Neural crest cell (in vitro differentiated cells): ENCODE data around the gene SYNGR1. TPM values are rescaled to one million over a fixed set of nuclear protein-coding genes. Genes with fewer than 3 reads are reported as not detected.

Experiments
- DNase-seq: peaks from one replicate; pipeline ENCODE4 v3.0.0; 2021; ENCODE audit warnings: low read depth, mixed read lengths, low spot score
- H3K27ac Mint-ChIP-seq: one replicate; pipeline ENCODE4 v1.8.0; 2021; ENCODE audit warnings: mild to moderate bottlenecking, mixed read lengths; ENCODE audit not compliant: unreplicated experiment
- H3K27me3 Mint-ChIP-seq: 2 replicates; pipeline ENCODE4 v1.8.0; 2021; ENCODE audit warnings: low read depth, mild to moderate bottlenecking, mixed read lengths
- H3K36me3 Mint-ChIP-seq: 2 replicates; pipeline ENCODE4 v1.8.0; 2021; ENCODE audit warnings: low read depth, mild to moderate bottlenecking, mixed read lengths
- H3K4me1 Mint-ChIP-seq: 2 replicates; pipeline ENCODE4 v1.8.0; 2021; ENCODE audit warnings: mixed read lengths
- H3K4me3 Mint-ChIP-seq: one replicate; pipeline ENCODE4 v1.8.0; 2021; ENCODE audit warnings: mild to moderate bottlenecking, mixed read lengths
- H3K9me3 Mint-ChIP-seq: 2 replicates; pipeline ENCODE4 v1.8.0; 2021; ENCODE audit warnings: mixed read lengths
- long read RNA-seq: library from polyadenylated mRNA; unstranded; transcript quantifications from one replicate; pipeline ENCODE4 v2.0.0, GENCODE V29; 2020
- total RNA-seq: library from RNA; stranded (reverse); gene quantifications from 2 replicates; pipeline ENCODE4 v1.2.1, GENCODE V29; 2021
- TF ChIP-seq, protein P1 (sequence below): fragments of 200-600 bp; sonication (generic); conservative IDR thresholded peaks from 2 replicates; pipeline ENCODE4 v1.5.0; 2021; ENCODE audit warnings: antibody characterized with exemption, mild to moderate bottlenecking

SYNGR1 gene, protein sequence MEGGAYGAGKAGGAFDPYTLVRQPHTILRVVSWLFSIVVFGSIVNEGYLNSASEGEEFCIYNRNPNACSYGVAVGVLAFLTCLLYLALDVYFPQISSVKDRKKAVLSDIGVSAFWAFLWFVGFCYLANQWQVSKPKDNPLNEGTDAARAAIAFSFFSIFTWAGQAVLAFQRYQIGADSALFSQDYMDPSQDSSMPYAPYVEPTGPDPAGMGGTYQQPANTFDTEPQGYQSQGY
- total RNA-seq: 30.0 and 30.4 TPM in 2 replicates
- long read RNA-seq, partial matches to known transcripts: 0 of 5 reads
- long read RNA-seq, other reads (novel, unspliced or antisense): 3 of 5 reads

DNA sequence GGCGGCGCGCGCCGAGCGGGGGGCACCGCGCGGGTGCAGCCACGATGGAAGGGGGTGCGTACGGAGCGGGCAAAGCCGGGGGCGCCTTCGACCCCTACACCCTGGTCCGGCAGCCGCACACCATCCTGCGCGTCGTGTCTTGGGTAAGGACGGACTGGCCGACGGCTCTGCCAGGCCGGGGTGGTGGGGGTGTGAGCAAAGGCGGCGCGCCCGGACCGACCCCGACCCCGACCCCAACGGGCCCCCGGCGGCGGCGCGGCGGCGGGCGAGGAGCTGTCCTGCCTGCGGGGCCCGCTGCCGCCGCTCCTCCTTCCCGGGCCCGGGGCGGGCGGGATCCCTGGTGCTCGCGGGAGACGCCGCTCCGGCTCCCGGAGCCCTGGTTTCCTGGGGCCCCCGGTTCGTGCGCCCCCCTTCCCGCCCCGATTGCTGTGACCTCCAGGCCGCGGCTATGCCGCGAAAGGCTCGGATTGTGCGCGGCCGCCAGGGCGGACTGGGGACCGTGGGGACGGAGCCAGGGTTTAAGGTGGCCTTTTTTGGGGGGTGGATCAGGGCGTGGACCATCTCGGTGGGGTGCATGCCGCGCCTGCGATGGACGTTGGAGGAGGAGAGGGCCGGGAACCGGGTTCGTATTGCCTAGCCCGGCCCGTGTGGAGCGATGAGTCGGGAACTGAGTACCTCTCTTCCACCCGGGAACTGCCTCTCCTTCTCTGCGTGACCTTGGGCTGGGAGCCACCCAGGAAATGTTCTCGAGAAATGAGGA, at the start of gene SYNGR1:
SYNGR1 (plus strand) TSS at position 25 of the 760 bp plus-strand sequence; CDS start at position 45, 20 bp downstream.
- Mint-ChIP-seq H3K9me3 (no peaks in the 10 kb centered on the region), H3K36me3 (no peaks in the 10 kb centered on the region), H3K4me3 (peak within 1 kb of the TSS; percentile 89), H3K27ac (peak within 1 kb of the TSS; percentile 76), H3K27me3 (no peaks in the 10 kb centered on the region), H3K4me1 (peaks cover 29% of the 10 kb centered on the region)
- DNase-seq: peak; percentile 34
- TF ChIP-seq, protein P1, sequence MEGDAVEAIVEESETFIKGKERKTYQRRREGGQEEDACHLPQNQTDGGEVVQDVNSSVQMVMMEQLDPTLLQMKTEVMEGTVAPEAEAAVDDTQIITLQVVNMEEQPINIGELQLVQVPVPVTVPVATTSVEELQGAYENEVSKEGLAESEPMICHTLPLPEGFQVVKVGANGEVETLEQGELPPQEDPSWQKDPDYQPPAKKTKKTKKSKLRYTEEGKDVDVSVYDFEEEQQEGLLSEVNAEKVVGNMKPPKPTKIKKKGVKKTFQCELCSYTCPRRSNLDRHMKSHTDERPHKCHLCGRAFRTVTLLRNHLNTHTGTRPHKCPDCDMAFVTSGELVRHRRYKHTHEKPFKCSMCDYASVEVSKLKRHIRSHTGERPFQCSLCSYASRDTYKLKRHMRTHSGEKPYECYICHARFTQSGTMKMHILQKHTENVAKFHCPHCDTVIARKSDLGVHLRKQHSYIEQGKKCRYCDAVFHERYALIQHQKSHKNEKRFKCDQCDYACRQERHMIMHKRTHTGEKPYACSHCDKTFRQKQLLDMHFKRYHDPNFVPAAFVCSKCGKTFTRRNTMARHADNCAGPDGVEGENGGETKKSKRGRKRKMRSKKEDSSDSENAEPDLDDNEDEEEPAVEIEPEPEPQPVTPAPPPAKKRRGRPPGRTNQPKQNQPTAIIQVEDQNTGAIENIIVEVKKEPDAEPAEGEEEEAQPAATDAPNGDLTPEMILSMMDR: peak; percentile 19

DNA sequence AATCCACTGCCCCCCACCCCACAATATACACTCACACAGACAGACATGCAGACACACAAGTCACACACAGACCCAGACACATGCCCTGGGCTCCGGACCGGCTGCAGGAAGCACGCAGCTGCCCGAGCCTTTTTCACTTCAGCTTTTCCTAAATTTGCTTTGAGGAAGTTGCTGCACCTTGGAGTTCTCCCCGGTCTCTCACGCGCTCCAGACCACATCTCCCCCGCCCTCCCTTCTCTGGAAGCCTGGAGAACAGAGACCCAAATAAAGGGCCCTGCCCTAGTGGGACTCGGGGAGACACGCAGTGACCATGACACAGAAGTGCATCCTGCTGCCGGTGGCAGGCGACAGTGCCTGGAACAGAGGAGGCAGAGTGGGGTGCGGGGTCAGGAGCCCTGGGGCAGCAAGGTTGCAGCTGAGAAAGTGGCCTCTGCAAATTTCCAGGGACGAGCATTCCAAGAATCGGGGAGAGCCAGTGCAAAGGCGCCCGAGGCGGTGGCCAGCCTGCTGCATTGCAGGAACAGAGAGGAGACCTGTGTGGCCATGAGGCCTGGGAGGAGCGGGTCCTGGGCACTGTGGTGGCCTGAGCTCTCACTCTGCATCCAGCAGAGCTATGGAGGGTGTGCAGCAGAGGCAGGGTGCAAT, 49.5 kb upstream of the SYNGR1 start:
- DNase-seq: no peak
- peak overlapping the region; percentile 36 for H3K4me3 Mint-ChIP-seq

DNA sequence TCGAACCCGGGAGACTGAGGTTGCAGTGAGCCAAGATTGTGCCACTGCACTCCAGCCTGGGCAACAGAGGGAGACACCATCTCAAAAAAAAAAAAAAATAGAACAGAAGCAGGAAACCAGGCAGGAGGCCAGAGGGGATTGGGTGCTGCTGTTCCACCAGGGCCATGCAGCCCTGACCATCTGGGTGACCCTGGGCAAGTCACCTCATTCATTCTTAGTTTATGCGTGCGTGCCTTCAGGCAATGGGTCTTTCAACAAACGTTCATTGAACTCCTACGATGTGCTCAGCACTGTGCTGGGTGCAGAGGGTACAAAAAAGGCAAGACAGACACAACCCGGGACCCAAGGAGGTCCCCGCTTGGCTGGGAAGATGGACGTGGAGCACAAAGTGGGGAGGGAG, 48.7 kb upstream of the SYNGR1 start:
- Mint-ChIP-seq H3K27ac (no peak overlapping the region), H3K27me3 (peaks cover 7% of the 10 kb centered on the region), H3K9me3 (no peaks in the 10 kb centered on the region), H3K4me1 (peaks cover 31% of the 10 kb centered on the region), H3K4me3 (no peak overlapping the region), H3K36me3 (no peaks in the 10 kb centered on the region)
- no peak for DNase-seq
- TF ChIP-seq, protein P1: no peak

More for the DNA sequence above, 49.5 kb upstream of the SYNGR1 start:
- H3K36me3 Mint-ChIP-seq: no peaks in the 10 kb centered on the region
- peaks cover 31% of the 10 kb centered on the region for H3K4me1 Mint-ChIP-seq
- H3K27ac Mint-ChIP-seq: peak overlapping the region; percentile 94
- peaks cover 7% of the 10 kb centered on the region for H3K27me3 Mint-ChIP-seq
- H3K9me3 Mint-ChIP-seq: no peaks in the 10 kb centered on the region
- TF ChIP-seq, protein P1: no peak

DNA sequence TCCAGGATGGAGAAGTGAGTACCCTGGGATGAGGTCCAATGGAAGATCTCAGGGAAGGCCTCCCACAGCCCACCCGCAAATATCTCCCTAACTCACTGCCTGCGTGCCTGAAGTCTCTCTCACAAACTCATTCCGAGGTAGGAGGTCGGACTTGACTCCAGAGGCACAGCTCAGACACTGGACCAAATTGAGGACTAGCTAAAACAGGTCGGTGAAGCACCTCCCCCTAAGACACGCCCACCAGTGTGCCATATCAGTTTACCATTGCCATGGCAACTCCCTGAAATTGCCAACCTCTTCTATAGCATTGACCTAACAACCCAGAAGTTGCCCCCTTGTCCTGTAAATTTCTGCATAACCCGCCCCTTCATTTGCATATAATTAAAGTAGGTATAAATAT, 47.9 kb upstream of the SYNGR1 start:
- Mint-ChIP-seq H3K4me3 (no peak overlapping the region), H3K36me3 (no peaks in the 10 kb centered on the region), H3K27me3 (peaks cover 7% of the 10 kb centered on the region), H3K4me1 (peaks cover 33% of the 10 kb centered on the region), H3K9me3 (no peaks in the 10 kb centered on the region), H3K27ac (no peak overlapping the region)
- TF ChIP-seq, protein P1: no peak
- DNase-seq: no peak

DNA sequence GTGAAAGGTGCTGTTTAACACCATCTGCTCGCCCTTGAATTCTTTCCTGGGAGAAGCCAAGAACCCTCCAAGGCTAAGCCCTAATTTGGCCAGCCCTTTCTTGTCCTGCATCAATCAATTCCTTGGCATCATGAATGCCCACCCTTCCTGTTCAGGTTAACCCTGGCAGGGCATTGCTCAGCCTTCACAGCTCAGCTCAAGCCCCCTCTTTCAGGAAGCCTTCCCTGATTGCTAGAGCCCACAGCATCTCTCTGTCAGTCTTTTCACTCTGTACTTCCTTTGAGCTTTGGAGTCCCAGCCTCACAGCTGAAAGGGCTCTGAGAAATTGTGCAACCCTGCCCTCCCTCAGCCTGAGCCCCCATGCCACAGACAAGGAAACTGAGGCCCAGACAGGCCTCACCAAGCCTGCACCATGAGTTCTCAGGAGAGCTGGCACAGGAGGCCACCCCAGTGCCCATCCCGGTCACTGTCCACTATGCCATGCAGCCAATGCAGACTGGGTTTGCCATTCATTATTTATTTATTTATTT, 47.3 kb upstream of the SYNGR1 start:
- Mint-ChIP-seq H3K27ac (no peak overlapping the region), H3K27me3 (peaks cover 7% of the 10 kb centered on the region), H3K4me1 (peaks cover 33% of the 10 kb centered on the region), H3K9me3 (no peaks in the 10 kb centered on the region), H3K36me3 (no peaks in the 10 kb centered on the region), H3K4me3 (no peak overlapping the region)
- DNase-seq: no peak
- TF ChIP-seq, protein P1: no peak
